MCF 10A (cell line): ENCODE results near the gene CCNL2. TPM values are rescaled to one million over a fixed set of nuclear protein-coding genes. Genes with fewer than 3 reads are reported as not detected.

Experiments used
- BruUV-seq: library from RNA; stranded (reverse); fragments of 400-500 nt; replicated peaks from 2 replicates; lab custom pipeline; 2021; lab: Mats Ljungman, UMichigan
- CTCF ChIA-PET: fragments of 300-600 bp; sonication (Branson Sonifier 250); formaldehyde crosslinking; extraction: SDS; loops from one replicate; lab custom pipeline; 2021; ENCODE audit warnings: antibody characterized with exemption, inconsistent platforms; lab: Yijun Ruan, JAX
- POLR2A ChIA-PET: fragments of 300-600, 350-650 bp; sonication (Branson Sonifier 250); formaldehyde crosslinking; extraction: SDS; loops from one replicate; lab custom pipeline; 2020; ENCODE audit warnings: antibody characterized with exemption, inconsistent platforms; lab: Yijun Ruan, JAX
- DNase-seq: peaks from one replicate; pipeline ENCODE4 v3.0.0-alpha.2; 2018; ENCODE audit not compliant: unreplicated experiment
- H3K27ac Mint-ChIP-seq: one replicate; pipeline ENCODE4 v1.8.0; 2022; ENCODE audit warnings: mild to moderate bottlenecking, low read depth, mixed read lengths; ENCODE audit not compliant: unreplicated experiment
- H3K27me3 Mint-ChIP-seq: one replicate; pipeline ENCODE4 v1.8.0; 2022; ENCODE audit warnings: mixed read lengths; ENCODE audit not compliant: insufficient read depth, unreplicated experiment
- H3K36me3 Mint-ChIP-seq: one replicate; pipeline ENCODE4 v1.8.0; 2022; ENCODE audit warnings: mild to moderate bottlenecking, moderate library complexity, mixed read lengths; ENCODE audit not compliant: insufficient read depth, unreplicated experiment
- H3K4me1 Mint-ChIP-seq: one replicate; pipeline ENCODE4 v1.8.0; 2022; ENCODE audit warnings: mixed read lengths; ENCODE audit not compliant: insufficient read depth, unreplicated experiment
- H3K4me3 Mint-ChIP-seq: one replicate; pipeline ENCODE4 v1.8.0; 2022; ENCODE audit warnings: mild to moderate bottlenecking, moderate library complexity, mixed read lengths; ENCODE audit not compliant: unreplicated experiment
- H3K9me3 Mint-ChIP-seq: one replicate; pipeline ENCODE4 v1.8.0; 2022; ENCODE audit warnings: mixed read lengths; ENCODE audit not compliant: unreplicated experiment
- intact Hi-C: fragments of 100-400 bp; cut with micrococcal nuclease; formaldehyde crosslinking; loops from 2 replicates; pipeline ENCODE4 v1.14.1; 2022
- total RNA-seq: library from RNA; stranded (reverse); gene quantifications from 2 replicates; pipeline ENCODE4 v1.2.3, GENCODE V29; 2022
- TF ChIP-seq, protein P1 (sequence below): fragments of 200-600 bp; IDR thresholded peaks from one replicate; pipeline ENCODE4 v1.8.0; 2022; ENCODE audit warnings: antibody characterized with exemption, mild to moderate bottlenecking; ENCODE audit not compliant: unreplicated experiment

The CCNL2 gene
- total RNA-seq, 1 experiment from 2014 or later: 248 TPM

DNA sequence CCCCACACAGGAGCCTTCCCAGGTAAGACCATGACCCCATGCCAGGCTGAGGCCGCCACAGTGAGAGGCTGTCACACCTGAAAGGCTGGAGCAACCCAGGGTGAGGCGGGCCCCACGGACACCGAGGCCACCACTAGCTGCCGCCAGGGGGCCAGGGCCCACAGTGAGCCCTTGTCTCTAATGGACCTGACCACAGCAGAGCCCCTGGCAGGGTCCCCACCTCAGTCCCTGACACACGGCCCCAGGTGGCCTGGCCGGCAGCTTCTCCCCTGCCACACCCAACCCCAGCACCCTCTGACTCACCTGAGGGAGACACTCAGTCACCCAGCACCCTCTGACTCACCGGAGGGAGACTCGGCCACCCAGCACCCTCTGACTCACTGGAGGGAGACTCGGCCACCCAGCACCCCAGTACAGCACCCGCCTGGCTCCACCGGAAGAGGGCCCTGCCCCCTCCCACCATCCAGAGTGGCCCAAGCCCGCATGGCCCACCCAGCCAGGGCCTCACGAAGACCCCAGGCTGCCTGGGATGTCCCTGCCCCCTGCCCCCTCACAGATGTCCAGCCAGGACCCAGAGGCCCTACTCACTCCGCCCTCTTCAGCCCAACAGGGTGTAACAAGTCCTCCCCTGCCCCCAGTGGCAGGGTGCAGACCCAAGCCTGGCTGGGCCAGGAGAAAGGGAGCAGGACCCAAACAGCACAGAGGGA is 54.3 kb downstream of the CCNL2 start:
- ChIA-PET CTCF (interaction anchor here (0.6 to 1.4 kb wide), 9 partner anchors 10 to 439 kb away, joined by 3 to 8 read pairs (median 5); partner anchors contain the start of gene MXRA8), POLR2A (interaction anchor here (0.7 to 5.7 kb wide), 10 partner anchors 13 to 386 kb away, joined by 3 to 47 read pairs (median 4); partner anchors contain the start of genes AURKAIP1, CCNL2 and TAS1R3)
- H3K27me3 Mint-ChIP-seq: no peaks in the 10 kb centered on the region
- intact Hi-C loops: no loop called here
- H3K36me3 Mint-ChIP-seq: peaks cover 34% of the 10 kb centered on the region
- no TSS peak for BruUV-seq
- H3K4me3 Mint-ChIP-seq: peak overlapping the region; percentile 63
- H3K4me1 Mint-ChIP-seq: peaks cover 13% of the 10 kb centered on the region
- TF ChIP-seq, protein P1, sequence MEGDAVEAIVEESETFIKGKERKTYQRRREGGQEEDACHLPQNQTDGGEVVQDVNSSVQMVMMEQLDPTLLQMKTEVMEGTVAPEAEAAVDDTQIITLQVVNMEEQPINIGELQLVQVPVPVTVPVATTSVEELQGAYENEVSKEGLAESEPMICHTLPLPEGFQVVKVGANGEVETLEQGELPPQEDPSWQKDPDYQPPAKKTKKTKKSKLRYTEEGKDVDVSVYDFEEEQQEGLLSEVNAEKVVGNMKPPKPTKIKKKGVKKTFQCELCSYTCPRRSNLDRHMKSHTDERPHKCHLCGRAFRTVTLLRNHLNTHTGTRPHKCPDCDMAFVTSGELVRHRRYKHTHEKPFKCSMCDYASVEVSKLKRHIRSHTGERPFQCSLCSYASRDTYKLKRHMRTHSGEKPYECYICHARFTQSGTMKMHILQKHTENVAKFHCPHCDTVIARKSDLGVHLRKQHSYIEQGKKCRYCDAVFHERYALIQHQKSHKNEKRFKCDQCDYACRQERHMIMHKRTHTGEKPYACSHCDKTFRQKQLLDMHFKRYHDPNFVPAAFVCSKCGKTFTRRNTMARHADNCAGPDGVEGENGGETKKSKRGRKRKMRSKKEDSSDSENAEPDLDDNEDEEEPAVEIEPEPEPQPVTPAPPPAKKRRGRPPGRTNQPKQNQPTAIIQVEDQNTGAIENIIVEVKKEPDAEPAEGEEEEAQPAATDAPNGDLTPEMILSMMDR: peak; percentile 39
- peak overlapping the region; percentile 69 for H3K27ac Mint-ChIP-seq
- DNase-seq: peak; percentile 97
- no peaks in the 10 kb centered on the region for H3K9me3 Mint-ChIP-seq

DNA sequence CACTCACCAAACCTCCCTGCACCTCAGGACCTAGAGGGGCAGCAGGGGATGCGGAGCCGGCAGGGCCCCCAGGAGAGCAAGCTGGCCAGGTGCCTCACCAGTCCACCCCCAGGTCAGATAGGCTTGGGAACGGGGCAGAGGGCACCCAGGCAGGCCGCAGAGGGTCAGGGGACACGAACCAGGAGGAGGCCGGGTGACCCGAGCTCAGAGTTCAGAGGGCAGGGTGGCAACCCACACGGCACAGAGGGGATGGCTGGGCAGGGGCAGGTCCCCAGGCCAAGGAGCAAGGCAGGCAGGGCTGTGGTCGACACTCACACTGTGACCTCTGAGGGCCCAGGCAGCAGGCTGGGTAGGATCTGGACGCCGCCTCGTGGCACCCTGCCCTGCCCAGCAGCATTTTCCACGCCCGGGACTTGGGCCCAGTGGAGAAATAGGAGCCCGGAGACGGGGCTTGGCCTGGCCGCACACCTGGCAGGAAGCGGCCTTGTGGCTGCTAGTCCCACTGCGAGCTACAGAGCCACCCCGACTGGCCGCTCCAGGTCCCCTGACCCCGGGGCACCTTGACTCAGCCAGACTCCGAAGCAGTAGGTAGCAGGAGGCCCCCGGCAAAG is 55.2 kb downstream of the CCNL2 start:
- Mint-ChIP-seq H3K36me3 (peaks cover 38% of the 10 kb centered on the region), H3K4me3 (peak overlapping the region; percentile 63), H3K4me1 (peaks cover 13% of the 10 kb centered on the region), H3K9me3 (no peaks in the 10 kb centered on the region), H3K27me3 (no peaks in the 10 kb centered on the region), H3K27ac (peak overlapping the region; percentile 69)
- intact Hi-C loops: no loop called here
- no peak for DNase-seq
- POLR2A ChIA-PET: interaction anchor here (0.6 to 5.7 kb wide), 7 partner anchors 12 to 436 kb away, joined by 3 to 47 read pairs (median 4); partner anchors contain the start of genes AURKAIP1, CCNL2 and TAS1R3
- no TSS peak for BruUV-seq
- CTCF ChIA-PET: interaction anchor here (0.6 to 1.2 kb wide), 7 partner anchors 9 to 360 kb away, joined by 3 to 8 read pairs (median 4); partner anchors contain the start of gene MXRA8
- TF ChIP-seq, protein P1: no peak

DNA sequence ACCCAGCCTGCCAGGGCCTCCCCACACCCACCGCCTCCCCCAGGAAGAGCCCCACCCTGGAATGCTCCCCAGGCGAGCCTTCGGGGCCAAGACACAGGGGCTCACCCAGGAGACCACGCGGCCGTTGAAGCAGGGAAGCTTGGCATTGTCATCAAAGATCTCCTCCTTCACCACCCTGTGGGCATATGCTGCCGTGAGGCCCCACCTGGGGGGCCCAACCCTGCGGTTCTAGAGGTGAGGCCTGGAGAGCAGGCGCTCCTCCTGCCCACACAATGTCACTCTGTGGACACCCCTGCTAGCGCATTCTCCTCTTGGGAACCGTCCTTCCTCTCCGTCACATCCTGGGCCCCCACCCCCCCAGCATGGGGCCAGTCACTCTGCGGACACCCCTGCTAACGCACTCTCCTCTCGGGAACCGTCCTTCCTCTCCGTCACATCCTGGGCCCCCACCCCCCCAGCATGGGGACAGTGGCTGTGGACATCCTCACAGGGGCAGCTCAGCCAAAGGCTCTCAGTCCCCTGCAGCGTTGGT is 56.5 kb downstream of the CCNL2 start:
- ChIA-PET CTCF (no interaction called here), POLR2A (interaction anchor here (2.9 kb wide), 1 partner anchor 10 kb away, joined by 19 read pairs; the partner anchor contains the start of gene TAS1R3)
- no TSS peak for BruUV-seq
- no peak overlapping the region for H3K27ac Mint-ChIP-seq
- H3K9me3 Mint-ChIP-seq: no peaks in the 10 kb centered on the region
- peaks cover 11% of the 10 kb centered on the region for H3K4me1 Mint-ChIP-seq
- H3K36me3 Mint-ChIP-seq: peaks cover 47% of the 10 kb centered on the region
- no peak overlapping the region for H3K4me3 Mint-ChIP-seq
- TF ChIP-seq, protein P1: no peak
- intact Hi-C loops: no loop called here
- DNase-seq: no peak
- no peaks in the 10 kb centered on the region for H3K27me3 Mint-ChIP-seq
